ENCODE measurements around the gene MDM4.

GRCh38 chr1:204568576-204569315, 52.5 kb downstream of the MDM4 start:
- no peak for TF ChIP-seq CTCF (IDR thresholded peaks at IDR 0.05)
- TF ChIP-seq POLR2A (IDR thresholded peaks at IDR 0.05), result no peak
- TF ChIP-seq POLR2AphosphoS5 (IDR thresholded peaks at IDR 0.05), result no peak

All from prostate gland (tissue), 2 donors.